Inflammatory macrophage treated with lipopolysaccharide for 1 hour (primary cell): ENCODE measurements around the gene SPATA16.
A peak's percentile ranks its signal among the peaks of the same experiment; 100 is the strongest.
"Not testable (repeated sequence)": the region's sequence is repeated elsewhere in the genome, so short reads cannot be mapped to it uniquely, and the experiment has no call there.

ENCODE experiments used
- DNase-seq, 2 donors: peaks; one replicate each; pipeline ENCODE4 v3.0.0-alpha.2; 2020 to 2022

The SPATA16 gene

DNA sequence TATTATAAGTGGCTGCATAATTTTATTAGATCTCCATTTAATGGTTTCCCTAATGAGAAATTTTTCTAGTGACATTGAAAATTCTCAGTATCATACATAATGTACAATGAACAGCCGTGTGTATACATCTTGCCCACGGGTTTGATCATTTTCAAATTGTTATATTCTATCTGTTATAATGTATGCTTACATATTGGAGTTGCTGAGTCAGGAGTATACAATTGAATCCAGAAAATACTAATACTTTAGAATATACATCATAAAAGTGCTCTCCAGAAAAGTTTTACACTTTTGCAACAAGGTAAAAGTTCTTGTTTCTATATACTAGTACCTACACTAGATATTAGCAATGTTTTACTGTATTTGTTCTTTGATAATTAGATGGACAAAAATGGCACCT, 82.8 kb downstream of the SPATA16 start:
- DNase-seq, result no peak

DNA sequence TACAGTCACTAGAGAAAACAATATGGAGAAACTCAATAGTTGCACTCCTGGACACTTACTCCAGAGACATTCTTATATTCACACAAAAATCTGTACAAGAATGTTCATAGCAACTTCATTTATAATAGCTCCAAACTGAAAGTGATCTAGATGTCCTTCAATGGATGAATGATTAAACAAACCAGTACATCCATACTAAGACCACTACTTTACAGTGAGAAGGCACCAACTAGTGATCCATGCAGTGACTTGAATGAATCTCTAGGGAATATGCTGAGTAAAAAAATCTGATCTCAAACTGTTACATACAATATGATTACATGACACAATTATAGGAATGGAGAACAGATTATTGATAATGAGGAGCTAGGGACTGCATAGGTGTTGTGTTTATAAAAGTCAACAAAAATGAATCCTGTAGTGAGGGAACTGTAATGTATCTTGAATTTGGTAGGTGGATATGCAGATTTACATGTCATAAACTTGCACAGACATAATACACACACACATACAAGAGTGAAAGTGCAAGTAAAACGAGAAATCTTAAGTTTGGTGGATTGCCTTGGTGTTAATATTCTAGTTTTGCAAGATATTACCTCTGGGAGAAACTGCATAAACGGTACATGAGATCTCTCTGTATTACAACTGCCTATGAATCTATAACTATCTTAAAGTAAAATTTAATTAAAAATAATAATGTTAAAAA, 85.7 kb downstream of the SPATA16 start:
- no peak for DNase-seq

DNA sequence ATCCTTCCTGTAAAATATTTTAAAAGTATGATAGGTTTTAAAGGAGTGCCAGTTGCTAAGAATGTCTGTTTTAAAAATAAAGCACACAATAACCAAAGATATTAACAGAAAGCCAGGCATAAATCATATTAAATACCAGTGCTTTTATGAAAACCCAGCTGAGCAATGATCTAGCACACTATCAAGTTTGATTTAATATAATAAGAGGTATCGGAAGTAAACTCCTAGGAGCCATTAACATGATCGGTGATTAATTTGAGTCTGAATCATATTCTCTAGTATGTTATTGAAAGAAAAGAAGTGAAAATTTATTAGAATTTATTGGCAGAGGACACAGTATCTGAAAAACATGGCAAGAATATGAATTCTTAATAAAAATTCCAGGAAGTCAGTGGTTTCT, 91.7 kb downstream of the SPATA16 start:
- no peak for DNase-seq

DNA sequence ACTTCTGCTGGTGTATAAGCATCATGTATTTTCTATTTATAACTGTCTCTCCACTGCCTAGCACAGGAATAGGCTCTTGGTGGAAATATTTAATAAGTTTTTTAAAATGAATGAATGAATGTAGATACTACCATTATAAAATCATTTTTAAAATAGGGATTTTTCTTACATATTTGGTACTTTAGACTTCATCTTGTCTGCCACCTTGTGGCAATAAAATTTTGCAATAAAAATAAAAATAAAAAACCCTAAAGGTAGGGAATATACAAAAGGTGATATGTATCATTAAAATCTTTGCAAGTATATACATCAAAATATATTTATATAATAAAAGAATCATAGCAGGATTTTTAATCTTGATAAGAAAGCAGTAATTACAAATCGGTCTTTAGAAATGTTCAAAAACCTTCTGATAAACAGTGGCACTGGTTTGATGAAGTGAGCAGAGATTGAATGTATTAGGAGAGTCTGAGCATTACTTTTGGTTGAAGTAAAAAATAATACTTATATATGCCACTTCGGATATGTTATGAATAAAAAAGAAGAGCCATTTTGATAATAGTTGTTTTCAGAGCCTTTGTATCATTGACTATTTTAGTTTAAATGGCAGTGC, 95.2 kb downstream of the SPATA16 start:
- peak in 1 of 2 donors; percentile 4 for DNase-seq

DNA sequence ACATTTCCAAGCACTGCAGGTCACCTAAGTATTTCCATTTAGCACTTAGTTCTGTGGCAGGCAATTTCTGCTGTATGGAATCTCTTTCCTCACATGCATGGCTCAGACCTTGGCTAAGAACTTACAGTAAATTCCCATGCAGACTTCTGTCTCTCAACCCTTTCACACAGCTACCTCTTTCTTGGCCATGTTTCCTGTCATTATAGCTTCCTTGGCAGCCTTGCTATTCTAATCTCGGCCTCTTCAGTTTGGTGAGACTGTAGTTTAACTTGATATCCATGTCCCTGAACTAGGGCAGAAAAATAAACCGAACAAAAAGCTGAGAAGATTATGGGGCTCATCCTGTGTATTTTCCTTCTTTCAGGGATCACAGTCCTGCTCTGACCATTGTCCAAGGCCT, 96.0 kb downstream of the SPATA16 start:
- DNase-seq, result no peak

DNA sequence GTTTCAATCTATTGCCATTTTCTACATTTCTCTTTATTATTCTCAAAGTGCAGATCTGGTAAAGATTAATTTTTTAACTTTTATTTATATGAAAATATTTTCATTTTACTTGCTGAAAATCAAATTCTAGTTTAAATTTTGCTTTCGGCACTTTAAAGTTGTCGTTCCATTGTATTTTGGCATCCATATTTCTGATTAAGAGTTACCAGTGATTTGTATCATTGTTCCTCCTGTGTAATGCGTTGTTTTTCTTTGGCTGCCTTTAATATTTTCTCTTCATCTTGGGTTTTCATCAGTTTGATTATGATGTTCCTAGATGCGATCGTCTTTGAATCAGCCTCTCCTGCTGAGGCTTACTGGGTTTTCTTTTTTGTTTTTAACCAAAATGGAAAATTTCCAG, 97.3 kb downstream of the SPATA16 start:
- no peak for DNase-seq

DNA sequence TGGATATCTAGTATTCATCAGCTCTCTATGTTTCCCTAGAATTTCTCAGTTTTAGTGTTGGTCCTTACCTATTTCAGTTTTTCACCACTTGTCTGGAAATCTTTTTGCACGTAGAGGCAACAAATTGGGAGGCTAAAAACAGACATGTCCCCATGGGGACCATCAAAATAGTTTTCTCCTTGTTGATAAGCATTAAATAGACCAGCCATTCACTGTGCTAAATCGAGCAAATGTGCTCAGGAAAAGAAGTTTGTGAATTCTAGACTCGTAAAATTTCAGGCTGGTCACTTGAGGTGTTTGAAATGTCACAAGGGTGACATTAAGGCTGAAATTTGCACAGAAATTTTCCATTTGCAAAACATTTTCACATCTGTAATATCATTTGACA, 102.6 kb downstream of the SPATA16 start:
- DNase-seq, result no peak

DNA sequence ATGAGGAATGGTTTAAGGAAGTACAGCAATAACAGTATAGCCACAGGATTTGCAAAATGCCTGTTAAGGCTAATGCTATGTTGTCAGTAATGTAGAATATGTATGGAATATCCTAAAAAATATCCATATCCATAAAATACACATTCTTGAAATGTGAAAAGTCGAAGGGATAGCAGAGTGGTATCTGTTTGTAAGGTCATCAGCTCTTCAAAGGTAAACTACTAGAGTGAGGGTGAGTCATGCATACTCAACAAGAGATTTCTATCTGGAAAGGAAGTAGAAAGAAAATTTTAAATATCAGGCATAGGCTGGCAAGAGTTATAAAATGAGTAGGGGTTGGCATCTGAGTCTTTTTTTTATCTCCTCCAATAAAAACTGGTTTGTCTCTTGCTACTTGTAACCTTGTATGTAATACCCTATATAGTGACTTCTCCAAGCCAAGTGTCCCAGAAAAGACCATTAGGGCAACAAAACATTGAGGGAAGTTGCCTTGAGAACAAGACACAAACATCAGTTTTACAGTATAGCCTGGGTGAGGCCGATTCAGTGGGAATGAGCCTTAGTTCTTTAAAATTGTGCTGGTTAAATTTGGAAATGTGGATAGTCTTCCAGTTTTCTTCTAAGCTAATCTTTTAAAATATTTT, 103.1 kb downstream of the SPATA16 start:
- DNase-seq, result no peak

DNA sequence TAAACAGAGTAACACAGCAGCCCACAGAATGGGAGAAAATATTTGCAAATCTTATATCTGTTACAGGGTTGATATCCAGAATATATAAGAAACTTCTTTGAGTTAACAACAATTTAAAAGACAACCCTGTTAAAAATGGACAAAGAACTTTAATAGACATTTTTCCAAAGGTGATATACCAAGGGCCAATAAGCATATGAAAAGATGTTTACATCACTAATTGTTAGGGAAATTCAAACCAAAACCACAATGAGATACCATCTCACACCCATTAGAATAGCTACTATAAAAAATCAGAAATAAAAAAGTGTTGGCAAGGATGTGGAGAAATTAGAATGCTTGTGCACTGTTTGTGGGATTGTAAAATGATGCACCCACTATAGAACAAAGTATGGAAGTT, 110.8 kb downstream of the SPATA16 start:
- DNase-seq, result no peak

DNA sequence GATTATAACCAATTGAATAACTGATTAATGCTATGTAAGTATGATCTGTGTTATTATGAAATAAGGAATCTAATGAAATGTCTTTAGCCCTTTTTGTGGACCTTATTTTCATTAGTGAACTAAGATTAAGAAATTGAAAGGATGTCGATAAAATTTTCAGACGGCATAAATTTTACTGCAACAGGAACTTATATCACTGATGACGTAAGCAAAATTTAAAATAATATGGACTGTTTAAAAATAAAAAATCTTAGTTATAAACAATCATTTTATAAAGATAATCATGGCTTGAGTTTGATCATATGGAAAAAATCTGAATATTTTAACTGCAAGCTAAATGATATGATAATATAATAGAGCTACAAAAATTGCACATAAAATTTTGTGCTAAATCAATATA, 112.7 kb downstream of the SPATA16 start:
- no peak for DNase-seq

DNA sequence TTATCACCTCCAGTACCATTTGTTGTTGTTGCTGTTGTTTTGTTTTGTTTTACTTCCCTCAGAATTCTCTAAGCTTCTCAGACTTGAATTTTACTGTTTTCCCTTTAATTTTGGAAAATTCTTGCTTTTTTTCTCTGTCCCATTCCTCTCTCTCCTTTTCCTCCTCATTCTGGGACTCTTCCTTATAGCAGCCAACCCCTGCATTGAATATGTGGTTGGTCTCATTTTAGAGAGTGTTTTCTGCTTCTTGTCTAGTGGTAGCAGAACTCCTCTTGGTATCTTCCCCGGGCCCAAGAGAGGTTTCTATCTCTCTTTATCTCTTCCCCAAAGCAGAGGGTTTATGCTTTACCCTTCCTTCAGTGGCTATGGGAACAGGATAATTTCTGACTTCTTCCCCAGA, 113.6 kb downstream of the SPATA16 start:
- no peak for DNase-seq

DNA sequence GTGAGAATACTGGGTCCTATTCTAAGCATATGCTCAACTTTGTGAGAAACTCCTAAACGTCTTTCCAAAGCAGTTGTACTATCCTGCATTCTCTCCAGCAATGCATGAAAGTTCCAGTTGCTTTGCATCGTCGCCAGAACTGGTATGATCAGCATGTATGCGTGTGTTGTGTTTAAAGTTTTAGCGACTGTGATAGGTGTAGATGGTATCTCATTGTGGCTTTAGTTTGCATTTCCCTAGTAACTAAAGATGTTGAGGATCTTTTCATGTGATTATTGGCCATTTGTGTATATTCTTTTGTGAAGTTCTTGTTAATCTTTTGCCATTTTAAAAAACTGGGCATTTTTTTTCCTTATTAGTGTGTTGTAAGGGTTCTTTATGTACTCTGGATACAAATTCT, 115.1 kb downstream of the SPATA16 start:
- no peak for DNase-seq

DNA sequence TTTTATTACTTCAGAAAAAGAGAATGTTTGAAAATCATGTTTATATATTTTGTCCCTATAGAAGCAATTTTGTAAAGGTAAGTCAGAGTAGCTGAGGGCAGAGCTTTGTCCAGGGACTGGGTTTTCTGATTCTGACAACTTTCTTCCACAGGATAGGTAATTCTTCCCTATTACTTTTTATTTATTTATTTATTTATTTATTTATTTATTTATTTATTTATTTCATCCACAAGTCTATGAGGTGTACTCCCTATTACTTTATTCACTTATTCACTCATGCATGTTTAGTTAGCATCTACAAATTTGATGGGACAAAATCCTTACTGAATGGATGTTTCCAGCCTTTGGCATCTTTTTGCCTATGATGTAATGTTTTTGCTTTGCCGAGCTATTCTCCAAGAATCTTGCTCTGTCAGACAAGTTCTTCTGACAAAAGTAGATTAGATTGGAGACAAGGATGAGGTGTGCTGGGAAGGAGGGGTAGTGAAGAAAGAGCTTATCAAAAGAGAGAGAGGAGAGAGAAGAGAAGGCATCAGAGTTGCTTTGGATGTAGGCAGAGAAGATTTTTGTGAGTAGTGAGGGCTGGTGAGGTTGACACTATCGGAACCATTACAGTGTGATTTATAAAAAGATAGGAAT, 119.4 kb downstream of the SPATA16 start:
- no peak for DNase-seq

DNA sequence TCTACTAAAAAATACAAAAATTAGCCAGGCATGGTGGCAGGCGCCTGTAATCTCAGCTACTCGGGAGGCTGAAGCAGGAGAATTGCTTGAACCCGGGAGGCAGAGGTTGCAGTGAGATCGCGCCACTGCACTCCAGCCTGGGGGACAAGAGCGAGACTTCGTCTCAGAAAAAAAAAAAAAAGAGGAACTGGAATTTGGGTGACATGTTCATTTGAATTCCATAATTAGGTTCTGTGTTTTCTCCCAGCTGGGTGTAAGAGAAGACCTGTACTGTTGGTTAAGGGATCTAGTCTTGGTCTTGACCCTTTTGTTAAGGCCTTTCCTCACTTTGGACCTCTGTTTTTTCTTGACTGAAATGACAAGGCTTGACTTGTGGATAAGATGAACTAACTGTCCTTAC, 120.9 kb downstream of the SPATA16 start:
- not testable (repeated sequence) for DNase-seq

DNA sequence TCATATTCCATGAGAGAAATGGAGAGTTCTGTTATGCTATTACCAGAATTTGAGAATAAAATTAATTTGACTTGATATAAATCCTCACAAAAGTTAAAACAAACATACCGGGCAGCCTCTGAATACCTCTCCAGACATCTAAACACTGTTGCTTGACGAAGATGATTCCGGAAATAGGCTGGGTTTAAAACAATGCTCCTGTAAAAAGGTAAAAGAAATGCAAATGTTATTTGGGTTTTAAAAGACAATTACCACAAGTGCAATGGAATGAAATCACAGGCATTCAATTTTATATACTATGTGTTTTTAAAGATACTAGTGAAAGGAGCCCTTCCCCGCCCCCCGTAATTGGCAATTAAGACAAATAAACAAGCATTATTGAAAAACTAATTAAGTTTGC, 121.7 kb downstream of the SPATA16 start:
- DNase-seq, result no peak

DNA sequence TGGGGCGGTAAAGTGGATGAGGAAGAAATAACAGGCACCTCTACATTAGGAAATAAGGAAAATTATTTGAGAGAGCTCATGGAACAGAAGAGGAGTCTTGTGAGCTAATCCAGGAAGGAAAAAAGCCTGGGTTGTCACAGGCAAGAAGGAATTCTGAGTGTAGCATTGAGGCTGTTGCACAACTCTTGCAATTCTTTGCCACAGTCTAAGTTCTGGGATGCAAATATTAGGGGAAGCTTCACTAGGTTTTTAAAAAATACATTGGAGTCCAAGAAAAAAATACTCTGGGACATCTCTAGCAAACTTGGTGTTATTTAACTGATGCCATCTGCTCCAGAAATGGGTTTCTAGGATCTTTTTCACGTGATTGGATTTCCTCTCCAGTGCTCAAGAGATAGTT, 122.3 kb downstream of the SPATA16 start:
- no peak for DNase-seq

DNA sequence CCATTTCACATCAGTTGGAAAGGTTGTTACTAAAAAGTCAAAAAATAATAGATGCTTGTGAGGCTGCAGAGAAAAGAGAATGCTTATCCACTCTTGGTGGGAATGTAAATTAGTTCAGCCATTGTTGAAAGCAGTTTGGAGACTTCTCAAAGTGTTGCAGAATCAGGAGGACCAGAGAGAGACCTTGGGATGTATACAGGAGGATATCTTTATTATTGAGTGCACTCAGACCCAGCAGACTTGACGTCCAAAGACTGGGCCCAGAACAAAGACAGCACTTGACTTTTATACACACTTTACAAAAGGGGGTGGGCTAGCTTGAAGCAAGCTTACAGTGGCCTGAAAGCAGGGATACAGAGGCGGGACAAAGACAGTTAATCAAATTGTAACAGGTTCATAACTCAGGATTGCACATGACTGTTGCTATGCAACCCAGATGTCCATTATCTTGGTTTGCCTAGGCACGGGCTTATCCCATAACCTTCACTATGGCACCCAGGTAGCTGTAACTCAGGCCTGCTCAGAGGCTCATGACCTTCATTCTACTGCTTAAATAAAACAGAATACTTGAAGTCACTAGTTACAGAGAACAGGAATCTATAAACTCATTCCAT, 127.7 kb downstream of the SPATA16 start:
- DNase-seq, result no peak

DNA sequence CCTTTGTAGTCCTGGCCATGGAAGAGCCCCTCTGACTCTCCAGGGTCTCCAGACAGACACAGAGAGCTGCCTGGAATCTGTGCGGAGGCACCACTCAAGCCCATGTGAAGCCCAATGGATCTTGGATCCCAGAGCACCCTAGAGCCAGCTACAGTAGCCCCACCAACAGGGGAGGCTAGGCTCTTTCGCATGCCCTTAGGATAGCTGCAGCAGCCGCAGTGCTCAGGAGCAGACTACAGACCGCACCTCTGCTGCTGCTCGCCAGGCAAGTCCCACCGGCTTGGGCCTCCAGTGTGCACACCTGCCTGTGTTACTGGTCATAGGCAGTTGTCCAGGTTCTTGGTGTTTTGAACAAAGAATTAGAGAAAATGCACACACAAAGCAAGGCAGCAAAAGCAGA, 131.6 kb downstream of the SPATA16 start:
- DNase-seq, result no peak

DNA sequence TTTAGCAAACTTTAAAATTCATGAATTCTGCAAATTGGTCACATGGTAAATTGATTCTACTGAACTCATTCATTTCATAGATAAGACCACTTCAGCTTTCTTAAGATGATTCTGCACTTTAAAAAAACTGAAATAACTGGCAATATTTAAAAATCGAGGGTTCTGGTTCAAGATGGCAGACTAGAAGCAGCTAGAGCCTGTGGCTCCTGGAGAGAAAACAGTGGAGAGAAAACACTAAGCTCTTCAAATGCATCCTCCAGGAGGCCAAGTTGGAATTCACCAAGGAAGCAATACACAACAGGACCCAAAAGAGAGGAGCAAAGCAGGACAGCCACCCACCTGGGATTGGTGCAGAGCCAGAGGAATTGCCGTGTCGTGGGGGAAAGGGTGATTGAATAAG, 132.1 kb downstream of the SPATA16 start:
- no peak for DNase-seq

DNA sequence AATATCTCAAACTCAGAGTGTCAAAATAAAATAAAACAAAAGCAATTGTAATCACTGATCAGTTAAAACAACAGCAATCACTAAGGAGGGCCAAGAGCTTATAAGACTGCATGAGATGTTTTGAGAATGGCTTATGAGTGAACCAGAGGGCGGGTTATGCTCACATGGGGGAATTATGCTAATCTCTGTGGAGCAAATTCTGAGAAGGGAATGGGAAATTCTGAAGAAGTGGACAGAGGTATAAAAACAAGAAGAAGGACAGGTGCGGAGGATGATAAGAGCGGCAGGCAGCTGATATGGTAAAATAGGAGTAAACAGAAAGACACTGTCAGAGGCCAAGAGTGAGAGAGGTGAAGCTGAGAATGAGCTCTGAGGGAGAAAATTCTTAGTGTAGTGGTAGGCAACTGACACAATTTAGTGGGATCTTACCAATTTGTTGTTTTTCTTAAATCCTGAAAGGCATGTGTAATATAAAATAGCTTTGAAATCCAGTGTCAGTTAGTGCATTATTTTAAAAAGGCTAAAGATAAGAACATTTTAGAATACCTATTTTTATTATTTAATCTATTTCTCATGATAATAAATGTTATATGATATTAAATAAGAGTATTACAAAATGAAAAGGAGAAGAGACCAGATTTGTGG, 133.8 kb downstream of the SPATA16 start:
- DNase-seq, result no peak

DNA sequence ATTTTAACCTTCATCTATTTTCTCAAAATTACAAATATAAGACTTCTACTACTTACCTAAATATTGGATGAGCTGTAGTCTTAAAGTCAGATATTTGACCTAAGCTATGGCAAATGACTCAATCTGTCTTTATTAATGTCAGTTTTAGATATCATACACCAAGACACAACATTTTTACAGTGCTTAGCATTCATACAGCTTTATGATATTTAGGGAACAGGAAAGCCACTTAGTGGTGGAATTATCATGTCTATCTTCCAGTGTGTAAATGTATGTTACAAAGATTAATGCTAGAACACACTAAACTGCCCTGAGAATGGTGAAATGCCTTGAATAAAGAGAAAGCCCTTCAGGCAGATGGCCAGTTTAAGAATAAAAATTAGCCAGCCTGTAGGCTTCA, 135.0 kb downstream of the SPATA16 start:
- DNase-seq, result no peak

DNA sequence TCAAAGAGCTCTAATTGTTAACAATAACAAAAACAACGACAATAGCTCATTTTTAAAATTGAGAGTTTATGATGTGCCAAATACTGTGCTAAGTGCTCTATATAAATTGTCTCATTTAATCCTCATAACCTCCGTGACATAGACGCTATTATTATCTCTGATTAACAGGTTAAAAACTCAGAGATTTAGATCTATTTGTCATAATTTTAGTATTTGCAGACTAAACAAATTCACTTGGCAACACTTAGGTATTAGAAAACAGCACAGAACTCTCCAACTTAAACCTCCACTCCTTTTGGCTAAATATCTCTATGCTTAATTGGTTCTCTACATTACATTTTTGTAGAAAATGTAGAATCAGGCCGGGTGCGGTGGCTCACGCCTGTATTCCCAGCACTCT, 136.4 kb downstream of the SPATA16 start:
- DNase-seq, result no peak

DNA sequence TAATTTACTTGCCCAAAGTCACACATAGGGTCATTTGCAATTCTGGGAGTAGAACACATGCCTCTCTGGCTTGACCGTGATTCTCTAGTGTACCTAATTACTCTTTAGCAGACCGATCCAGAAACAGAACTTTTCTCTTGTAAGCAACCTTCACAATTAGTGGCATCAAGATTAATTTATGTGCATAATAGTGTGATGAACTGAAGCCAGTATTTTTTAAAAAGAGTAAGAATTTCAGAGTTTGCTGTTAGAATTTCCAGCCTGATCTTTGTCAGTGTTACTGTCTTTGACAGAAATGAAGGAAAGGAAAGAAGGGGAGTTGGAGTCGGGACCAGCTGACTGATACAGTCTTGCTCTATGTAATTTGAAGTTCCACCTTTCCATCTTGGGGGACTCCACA, 137.1 kb downstream of the SPATA16 start:
- no peak for DNase-seq
